AG04450 (cell line): Measurements from ENCODE around the gene RALGPS1. TPM values are rescaled to one million over a fixed set of nuclear protein-coding genes. Genes with fewer than 3 reads are reported as not detected.

Experiments used
- CTCF ChIA-PET: fragments of 300-600, 350-600 bp; formaldehyde crosslinking; extraction: SDS; loops from one replicate; lab custom pipeline; 2022; ENCODE audit warnings: antibody characterized with exemption, inconsistent platforms; lab: Charles Lee
- POLR2A ChIA-PET: fragments of 350-600 bp; formaldehyde crosslinking; extraction: SDS; loops from one replicate; lab custom pipeline; 2021; ENCODE audit warnings: antibody characterized with exemption, inconsistent platforms; lab: Yijun Ruan, JAX
- DNase-seq: peaks from one replicate; pipeline ENCODE4 v3.0.0-alpha.2; 2011; ENCODE audit warnings: low read depth, low spot score
- H3K27ac ChIP-seq: one replicate; pipeline ENCODE4 v1.5.1; 2012; ENCODE audit warnings: low read depth, low read length, control low read depth
- H3K27me3 ChIP-seq: one replicate; pipeline ENCODE4 v1.6.0; 2012; ENCODE audit warnings: low read length; ENCODE audit not compliant: control insufficient read depth, insufficient read depth
- H3K4me3 ChIP-seq: 2 replicates; pipeline ENCODE4 v1.5.1; 2011; ENCODE audit warnings: mild to moderate bottlenecking, low read depth, low read length, control low read depth
- H3K9me3 ChIP-seq: 2 replicates; pipeline ENCODE4 v1.5.1; 2012; ENCODE audit warnings: low read length; ENCODE audit not compliant: control insufficient read depth, insufficient read depth
- CTCF ChIP-seq: IDR thresholded peaks from 2 replicates; pipeline ENCODE4 v1.5.1; 2011; ENCODE audit warnings: low read depth, low read length, control low read depth, inconsistent platforms
- polyA plus RNA-seq: library from polyadenylated mRNA; depleted of rRNA; stranded (reverse); fragments of >200 nt; gene quantifications from 2 replicates; pipeline ENCODE4 v1.2.3, GENCODE V29; 2011

The RALGPS1 gene
- polyA plus RNA-seq, 1 experiment, result 4.6 TPM

GRCh38 chr9:127181595-127182190 is 267.1 kb downstream of the RALGPS1 start:
- no peak overlapping the region for H3K4me3 ChIP-seq
- no peak overlapping the region for H3K27ac ChIP-seq
- no peak for TF ChIP-seq CTCF
- no peak for DNase-seq
- H3K27me3 ChIP-seq, result no peaks in the 10 kb centered on the region
- ChIA-PET POLR2A (no interaction called here), CTCF (no interaction called here)
- H3K9me3 ChIP-seq, result no peaks in the 10 kb centered on the region; the same call in none of the 2 replicates

GRCh38 chr9:127182901-127183746 is 268.5 kb downstream of the RALGPS1 start:
- no peak for DNase-seq
- ChIA-PET POLR2A (interaction anchor here (1.1 kb wide), 1 partner anchor 60 kb away, joined by 4 read pairs; the partner anchor contains the start of gene ANGPTL2), CTCF (no interaction called here)
- no peak for TF ChIP-seq CTCF
- no peak overlapping the region for H3K27ac ChIP-seq
- H3K27me3 ChIP-seq, result no peaks in the 10 kb centered on the region
- H3K9me3 ChIP-seq, result no peaks in the 10 kb centered on the region; the same call in none of the 2 replicates
- H3K4me3 ChIP-seq, result no peak overlapping the region

GRCh38 chr9:127183814-127184582 is 269.4 kb downstream of the RALGPS1 start:
- DNase-seq, result no peak
- Histone ChIP-seq H3K27ac (no peak overlapping the region), H3K9me3 (no peaks in the 10 kb centered on the region; the same call in none of the 2 replicates), H3K4me3 (no peak overlapping the region), H3K27me3 (no peaks in the 10 kb centered on the region)
- POLR2A ChIA-PET, result interaction anchor here (1.1 kb wide), 1 partner anchor 61 kb away, joined by 4 read pairs; the partner anchor contains the start of gene ANGPTL2
- no peak for TF ChIP-seq CTCF
- CTCF ChIA-PET, result no interaction called here

- no peaks in the 10 kb centered on the region; the same call in none of the 2 replicates for H3K9me3 ChIP-seq
- TF ChIP-seq CTCF, result no peak
- H3K27ac ChIP-seq, result no peak overlapping the region
- CTCF ChIA-PET, result no interaction called here
- no peak overlapping the region for H3K4me3 ChIP-seq
- POLR2A ChIA-PET, result no interaction called here
- no peak for DNase-seq
- H3K27me3 ChIP-seq, result no peaks in the 10 kb centered on the region
Observed at GRCh38 chr9:127184641-127185040, 270.1 kb downstream of the RALGPS1 start.
